ENCODE results near the gene LTB4R. TPM values are rescaled to one million over a fixed set of nuclear protein-coding genes. Genes with fewer than 3 reads are reported as not detected.
A peak's percentile ranks its signal among the peaks of the same experiment; 100 is the strongest.

The LTB4R gene
- total and polyA plus RNA-seq, 9 of the 15 experiments (the other 6 are each of a cell fraction or from before 2014, with no cell fraction given), result 0.38 to 10.5 (median 2.8) TPM

DNA sequence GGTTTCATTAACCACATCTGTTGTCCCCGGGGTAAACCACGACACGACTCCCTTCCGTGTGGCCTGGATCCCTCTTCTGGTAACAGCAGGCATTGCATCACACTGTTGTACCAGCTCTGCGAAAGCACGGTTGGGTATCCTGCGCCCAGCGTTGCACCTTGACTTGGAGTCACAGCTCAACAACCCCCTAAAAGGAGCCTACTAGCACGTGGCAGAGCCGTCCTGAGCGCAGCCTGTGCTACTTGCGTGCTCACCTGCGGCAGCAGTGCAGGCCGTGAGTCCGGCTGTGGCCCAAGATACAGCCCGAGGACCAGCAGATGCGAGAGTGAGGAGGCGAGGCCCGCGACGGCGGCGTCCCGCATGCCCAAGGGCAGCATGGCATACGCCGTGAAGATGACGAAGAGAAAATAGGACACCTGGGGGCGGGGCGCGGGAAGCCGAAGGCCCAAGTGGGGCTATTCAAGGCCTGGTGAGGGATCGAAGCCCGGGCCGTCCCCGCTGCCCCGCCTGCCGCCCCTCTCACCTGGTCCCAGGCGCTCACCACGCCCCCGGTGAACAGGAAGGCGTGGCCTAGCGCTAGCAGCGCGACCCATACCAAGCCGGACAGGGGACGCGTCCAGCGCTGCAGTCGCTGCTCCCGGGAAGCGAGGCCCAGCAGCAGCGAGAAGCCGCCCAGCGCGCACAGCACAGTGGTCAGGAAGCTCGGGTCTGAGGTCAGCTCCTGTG, 21.1 kb downstream of the LTB4R start (continued):
- TF ChIP-seq, protein P1, sequence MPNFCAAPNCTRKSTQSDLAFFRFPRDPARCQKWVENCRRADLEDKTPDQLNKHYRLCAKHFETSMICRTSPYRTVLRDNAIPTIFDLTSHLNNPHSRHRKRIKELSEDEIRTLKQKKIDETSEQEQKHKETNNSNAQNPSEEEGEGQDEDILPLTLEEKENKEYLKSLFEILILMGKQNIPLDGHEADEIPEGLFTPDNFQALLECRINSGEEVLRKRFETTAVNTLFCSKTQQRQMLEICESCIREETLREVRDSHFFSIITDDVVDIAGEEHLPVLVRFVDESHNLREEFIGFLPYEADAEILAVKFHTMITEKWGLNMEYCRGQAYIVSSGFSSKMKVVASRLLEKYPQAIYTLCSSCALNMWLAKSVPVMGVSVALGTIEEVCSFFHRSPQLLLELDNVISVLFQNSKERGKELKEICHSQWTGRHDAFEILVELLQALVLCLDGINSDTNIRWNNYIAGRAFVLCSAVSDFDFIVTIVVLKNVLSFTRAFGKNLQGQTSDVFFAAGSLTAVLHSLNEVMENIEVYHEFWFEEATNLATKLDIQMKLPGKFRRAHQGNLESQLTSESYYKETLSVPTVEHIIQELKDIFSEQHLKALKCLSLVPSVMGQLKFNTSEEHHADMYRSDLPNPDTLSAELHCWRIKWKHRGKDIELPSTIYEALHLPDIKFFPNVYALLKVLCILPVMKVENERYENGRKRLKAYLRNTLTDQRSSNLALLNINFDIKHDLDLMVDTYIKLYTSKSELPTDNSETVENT (CRISPR knock-in tag; IDR thresholded peaks at IDR 0.05), result no peak
- TF ChIP-seq POLR2G (IDR thresholded peaks at IDR 0.05; ENCODE audit: low read depth, low read length), result peak; percentile 74
- TF ChIP-seq NONO (IDR thresholded peaks at IDR 0.05; ENCODE audit: low read depth in 2 of 2, low read length in 1 of 2), result no peak
- TF ChIP-seq PHB (CRISPR knock-in tag; IDR thresholded peaks at IDR 0.05), result no peak
- peak; percentile 56; the same call in 1 of the 2 replicates for TF ChIP-seq KAT7 (CRISPR knock-in tag; IDR thresholded peaks at IDR 0.05; ENCODE audit: borderline replicate concordance)
- no peak for TF ChIP-seq ZNF551 (CRISPR knock-in tag; IDR thresholded peaks at IDR 0.05)
- no peak for TF ChIP-seq TFAM (CRISPR knock-in tag; conservative IDR thresholded peaks at IDR 0.05)
- no peak for TF ChIP-seq MTF1 (CRISPR knock-in tag; IDR thresholded peaks at IDR 0.05; ENCODE audit: borderline replicate concordance)
- TF ChIP-seq, protein P2, sequence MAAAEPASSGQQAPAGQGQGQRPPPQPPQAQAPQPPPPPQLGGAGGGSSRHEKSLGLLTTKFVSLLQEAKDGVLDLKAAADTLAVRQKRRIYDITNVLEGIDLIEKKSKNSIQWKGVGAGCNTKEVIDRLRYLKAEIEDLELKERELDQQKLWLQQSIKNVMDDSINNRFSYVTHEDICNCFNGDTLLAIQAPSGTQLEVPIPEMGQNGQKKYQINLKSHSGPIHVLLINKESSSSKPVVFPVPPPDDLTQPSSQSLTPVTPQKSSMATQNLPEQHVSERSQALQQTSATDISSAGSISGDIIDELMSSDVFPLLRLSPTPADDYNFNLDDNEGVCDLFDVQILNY (CRISPR knock-in tag; IDR thresholded peaks at IDR 0.05), result no peak
- TF ChIP-seq, protein P3, sequence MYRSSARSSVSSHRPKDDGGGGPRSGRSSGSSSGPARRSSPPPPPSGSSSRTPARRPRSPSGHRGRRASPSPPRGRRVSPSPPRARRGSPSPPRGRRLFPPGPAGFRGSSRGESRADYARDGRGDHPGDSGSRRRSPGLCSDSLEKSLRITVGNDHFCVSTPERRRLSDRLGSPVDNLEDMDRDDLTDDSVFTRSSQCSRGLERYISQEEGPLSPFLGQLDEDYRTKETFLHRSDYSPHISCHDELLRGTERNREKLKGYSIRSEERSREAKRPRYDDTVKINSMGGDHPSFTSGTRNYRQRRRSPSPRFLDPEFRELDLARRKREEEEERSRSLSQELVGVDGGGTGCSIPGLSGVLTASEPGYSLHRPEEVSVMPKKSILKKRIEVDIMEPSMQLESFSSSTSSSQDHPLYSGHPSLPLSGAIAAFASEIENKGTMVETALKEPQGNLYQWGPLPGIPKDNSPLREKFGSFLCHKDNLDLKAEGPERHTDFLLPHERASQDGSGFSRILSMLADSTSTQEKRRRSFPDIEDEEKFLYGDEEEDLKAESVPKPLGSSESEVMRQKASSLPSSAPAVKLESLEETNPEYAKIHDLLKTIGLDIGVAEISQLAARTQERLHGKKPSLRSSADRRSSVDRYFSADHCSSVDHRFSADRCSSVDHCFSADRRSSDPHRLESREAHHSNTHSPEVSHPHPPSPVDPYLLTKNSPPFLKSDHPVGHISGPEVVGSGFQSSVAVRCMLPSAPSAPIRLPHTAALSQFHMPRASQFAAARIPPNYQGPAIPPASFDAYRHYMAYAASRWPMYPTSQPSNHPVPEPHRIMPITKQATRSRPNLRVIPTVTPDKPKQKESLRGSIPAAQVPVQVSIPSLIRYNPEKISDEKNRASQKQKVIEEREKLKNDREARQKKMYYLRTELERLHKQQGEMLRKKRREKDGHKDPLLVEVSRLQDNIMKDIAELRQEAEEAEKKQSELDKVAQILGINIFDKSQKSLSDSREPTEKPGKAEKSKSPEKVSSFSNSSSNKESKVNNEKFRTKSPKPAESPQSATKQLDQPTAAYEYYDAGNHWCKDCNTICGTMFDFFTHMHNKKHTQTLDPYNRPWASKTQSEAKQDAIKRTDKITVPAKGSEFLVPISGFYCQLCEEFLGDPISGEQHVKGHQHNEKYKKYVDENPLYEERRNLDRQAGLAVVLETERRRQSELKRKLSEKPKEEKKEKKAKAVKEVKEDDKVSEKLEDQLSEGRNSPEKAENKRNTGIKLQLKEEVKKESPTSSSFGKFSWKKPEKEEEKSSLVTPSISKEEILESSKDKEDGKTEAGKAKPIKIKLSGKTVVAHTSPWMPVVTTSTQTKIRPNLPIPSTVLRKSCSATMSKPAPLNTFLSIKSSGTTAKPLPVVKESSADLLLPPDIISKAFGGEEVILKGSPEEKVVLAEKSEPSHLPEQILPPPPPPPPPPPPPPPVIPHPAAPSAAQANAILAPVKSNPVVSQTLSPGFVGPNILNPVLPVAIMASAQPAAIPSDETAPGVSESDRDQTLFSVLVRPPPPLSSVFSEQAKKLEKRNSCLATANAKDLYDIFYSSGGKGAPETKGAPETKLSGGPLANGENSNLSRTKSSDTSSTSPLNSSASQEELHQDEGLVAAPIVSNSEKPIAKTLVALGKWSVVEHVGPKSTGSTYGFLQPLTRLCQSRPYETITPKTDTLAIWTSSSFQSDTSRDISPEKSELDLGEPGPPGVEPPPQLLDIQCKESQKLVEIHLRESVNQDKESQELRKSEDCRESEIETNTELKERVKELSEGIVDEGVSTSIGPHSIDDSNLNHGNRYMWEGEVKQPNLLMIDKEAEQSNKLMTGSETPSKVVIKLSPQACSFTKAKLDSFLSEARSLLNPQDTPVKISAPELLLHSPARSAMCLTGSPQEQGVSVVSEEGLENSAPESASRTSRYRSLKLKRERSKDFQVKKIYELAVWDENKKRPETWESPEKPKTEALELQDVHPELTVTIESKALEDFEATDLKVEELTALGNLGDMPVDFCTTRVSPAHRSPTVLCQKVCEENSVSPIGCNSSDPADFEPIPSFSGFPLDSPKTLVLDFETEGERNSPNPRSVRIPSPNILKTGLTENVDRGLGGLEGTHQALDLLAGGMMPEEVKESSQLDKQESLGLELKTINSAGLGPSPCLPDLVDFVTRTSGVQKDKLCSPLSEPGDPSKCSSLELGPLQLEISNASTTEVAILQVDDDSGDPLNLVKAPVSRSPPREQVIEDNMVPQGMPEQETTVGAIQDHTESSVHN (IDR thresholded peaks at IDR 0.05; ENCODE audit: borderline replicate concordance in 1 of 2, low read depth in 1 of 2), result no peak
- no peak for TF ChIP-seq ZNF79 (CRISPR knock-in tag; IDR thresholded peaks at IDR 0.05; ENCODE audit: low read depth)

Data from K562 (cell line).